Heart left ventricle (tissue), 16 donors: ENCODE measurements around the gene KIAA1958. TPM values are rescaled to one million over a fixed set of nuclear protein-coding genes. Genes with fewer than 3 reads are reported as not detected.

ENCODE experiments used
- ATAC-seq, 4 donors: fragments of 200-7000 bp; cut with Tn5 transposase; one replicate each; pipeline ENCODE4 v1.9.1; 2020 to 2022; ENCODE audit warnings: moderate library complexity in 4 of 4, mild to moderate bottlenecking in 3 of 4, moderate number of reproducible peaks in 1 of 4
- DNase-seq, 5 donors: peaks; one replicate each; pipeline ENCODE4 v3.0.0-alpha.2; 2020
- H3K27ac ChIP-seq, 12 donors: fragments of 200-600 bp; sonication (generic) in 4 of 12; one replicate each; pipeline versions ENCODE4 v1.5.0 to v1.8.0; 2016 to 2022; ENCODE audit warnings: mild to moderate bottlenecking in 2 of 12
- H3K27me3 ChIP-seq, 9 donors: fragments of 200-600 bp; sonication (generic) in 2 of 9; one replicate each; pipeline versions ENCODE4 v1.5.1 to v1.8.0; 2016 to 2022; ENCODE audit warnings: mild to moderate bottlenecking in 3 of 9
- H3K36me3 ChIP-seq, 9 donors: fragments of 200-600 bp; sonication (generic) in 2 of 9; one replicate each; pipeline versions ENCODE4 v1.5.0 to v1.8.0; 2018 to 2022; ENCODE audit warnings: mild to moderate bottlenecking in 2 of 9
- H3K4me1 ChIP-seq, 12 donors: fragments of 200-600 bp; sonication (generic) in 4 of 12; one replicate each; pipeline versions ENCODE4 v1.5.0 to v1.8.0; 2016 to 2022; ENCODE audit warnings: mild to moderate bottlenecking in 3 of 12
- H3K4me3 ChIP-seq, 12 donors: fragments of 200-600 bp; sonication (generic) in 4 of 12; one replicate each; pipeline versions ENCODE4 v1.5.0 to v1.8.0; 2017 to 2022; ENCODE audit warnings: mild to moderate bottlenecking in 9 of 12, moderate library complexity in 4 of 12
- H3K9me3 ChIP-seq, 12 donors: fragments of 200-600 bp; sonication (generic) in 4 of 12; one replicate each; pipeline versions ENCODE4 v1.5.0 to v1.8.0; 2016 to 2022; ENCODE audit warnings: mild to moderate bottlenecking in 1 of 12
- POLR2A ChIP-seq, 2 donors: fragments of 450-650 bp; IDR thresholded peaks; one replicate each; pipeline ENCODE4 v1.6.1; 2017; ENCODE audit warnings: antibody characterized with exemption in 2 of 2, mild to moderate bottlenecking in 2 of 2, moderate library complexity in 2 of 2
- WGBS, 4 donors: extraction: QIAGEN DNeasy Blood & Tissue Kit in 2 of 4; methylation state at CpG; one replicate each; pipeline versions ENCODE4 v1.1.5 to v1.1.7; 2013 to 2018; 5-methylcytosine and 5-hydroxymethylcytosine counted together
- intact Hi-C, 10 donors: fragments of 100-400 bp; cut with DNase I; formaldehyde crosslinking; loops; one replicate each; pipeline versions ENCODE4 v1.11.1 to v1.14.2; 2022
- long read RNA-seq, 3 donors: library from polyadenylated mRNA; unstranded; transcript quantifications; one replicate each; pipeline ENCODE4 v2.0.0, GENCODE V29; 2020 to 2021
- polyA plus RNA-seq, 2 donors: library from polyadenylated mRNA; stranded (reverse); fragments of 200-250 nt; gene quantifications; one replicate each; pipeline ENCODE4 v1.2.3, GENCODE V29; 2013
- total RNA-seq, 9 donors: library from RNA; depleted of rRNA in 2 of 9; stranded (reverse); fragments of >200 nt in 2 of 9; fragmentation: NEBNext Ultra II Directional in 3 of 9; extraction: Animal tissue kit (Norgen Biotek cat#: 25700) in 3 of 9; gene quantifications; one replicate each; pipeline versions ENCODE4 v1.1.0 to v1.2.4, GENCODE V29; 2016 to 2023
- TF ChIP-seq, protein P1 (sequence below), 12 donors: fragments of 200-600 bp; sonication (generic) in 4 of 12; IDR thresholded peaks; one replicate each; pipeline versions ENCODE4 v1.5.0 to v1.8.0; 2018 to 2022; ENCODE audit warnings: antibody characterized with exemption in 12 of 12, mild to moderate bottlenecking in 5 of 12
- donor health status: ischemic (EF 13 %, LVEDD 7.1; RV severe dilation, severe dysfunction).
- donor health status: healthy with polysubstance abuse.
- donor health status: DM: no; HTN: yes; CAD: no.
- donor health status: DM: no; HTN: no; CAD: no.
- donor health status: ischemic (EF 25% LVEDD 6.9; RV normal size, moderate dysfunction).
- donor health status: ischemic (EF 25% LVEDD 5.7; RV mildly dilated, moderate dysfunction).
- donor health status: healthy.
- donor health status: DM: yes; HTN: yes; CAD: no.
- donor health status: ischemic (EF 35%, LVEDD 5.7; RV mildly dilated, moderate dysfunction).
- donor health status: nonischemic (EF 11% LVEDD 7.7; RV severe dilation, severe dysfunction).
- donor health status: DM: yes; HTN: yes; CAD: no.
- donor health status: PGD.
- donor health status: ischemic (EF 29% LVEDD 5.4; RV normal size, mild dysfunction).
- donor health status: nonischemic (EF 23%, LVEDD 6.1; RV moderate dilation, normal function).

Gene KIAA1958, protein sequence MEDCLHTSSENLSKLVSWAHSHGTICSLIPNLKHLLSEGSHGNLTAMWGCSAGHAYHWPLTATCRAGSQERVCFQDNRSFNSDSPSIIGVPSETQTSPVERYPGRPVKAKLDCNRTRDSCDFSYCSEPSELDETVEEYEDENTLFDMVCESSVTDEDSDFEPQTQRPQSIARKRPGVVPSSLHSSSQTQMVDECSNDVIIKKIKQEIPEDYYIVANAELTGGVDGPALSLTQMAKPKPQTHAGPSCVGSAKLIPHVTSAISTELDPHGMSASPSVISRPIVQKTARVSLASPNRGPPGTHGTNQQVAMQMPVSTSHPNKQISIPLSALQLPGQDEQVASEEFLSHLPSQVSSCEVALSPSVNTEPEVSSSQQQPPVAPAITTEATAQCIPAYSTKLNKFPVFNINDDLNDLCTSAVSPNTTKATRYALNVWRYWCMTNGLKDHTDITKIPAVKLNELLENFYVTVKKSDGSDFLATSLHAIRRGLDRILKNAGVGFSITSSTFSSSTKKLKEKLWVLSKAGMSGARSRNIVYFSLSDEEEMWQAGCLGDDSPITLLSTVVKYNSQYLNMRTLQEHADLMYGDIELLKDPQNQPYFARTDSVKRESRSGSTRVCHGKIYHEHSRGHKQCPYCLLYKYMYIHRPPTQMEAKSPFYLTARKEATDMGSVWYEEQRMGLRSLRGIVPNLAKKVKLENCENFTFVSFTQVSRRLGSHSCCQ
- total RNA-seq (1 to 10 TPM; 3.1 to 8.5 (median 6.0) TPM), polyA plus RNA-seq (1 to 10 TPM in 1 of 2 donors, under 1 TPM in 1; 0.99 to 2.6 TPM)
- long read RNA-seq, donor 1, partial matches to known transcripts, result 0 of 6 reads
- long read RNA-seq, donor 1, other reads (novel, unspliced or antisense), result 4 of 6 reads
- long read RNA-seq, donor 2, partial matches to known transcripts, result 3 of 10 reads
- long read RNA-seq, donor 2, other reads (novel, unspliced or antisense), result 7 of 10 reads
- long read RNA-seq, donor 3, partial matches to known transcripts, result 1 of 2 reads
- long read RNA-seq, donor 3, other reads (novel, unspliced or antisense), result 1 of 2 reads

DNA sequence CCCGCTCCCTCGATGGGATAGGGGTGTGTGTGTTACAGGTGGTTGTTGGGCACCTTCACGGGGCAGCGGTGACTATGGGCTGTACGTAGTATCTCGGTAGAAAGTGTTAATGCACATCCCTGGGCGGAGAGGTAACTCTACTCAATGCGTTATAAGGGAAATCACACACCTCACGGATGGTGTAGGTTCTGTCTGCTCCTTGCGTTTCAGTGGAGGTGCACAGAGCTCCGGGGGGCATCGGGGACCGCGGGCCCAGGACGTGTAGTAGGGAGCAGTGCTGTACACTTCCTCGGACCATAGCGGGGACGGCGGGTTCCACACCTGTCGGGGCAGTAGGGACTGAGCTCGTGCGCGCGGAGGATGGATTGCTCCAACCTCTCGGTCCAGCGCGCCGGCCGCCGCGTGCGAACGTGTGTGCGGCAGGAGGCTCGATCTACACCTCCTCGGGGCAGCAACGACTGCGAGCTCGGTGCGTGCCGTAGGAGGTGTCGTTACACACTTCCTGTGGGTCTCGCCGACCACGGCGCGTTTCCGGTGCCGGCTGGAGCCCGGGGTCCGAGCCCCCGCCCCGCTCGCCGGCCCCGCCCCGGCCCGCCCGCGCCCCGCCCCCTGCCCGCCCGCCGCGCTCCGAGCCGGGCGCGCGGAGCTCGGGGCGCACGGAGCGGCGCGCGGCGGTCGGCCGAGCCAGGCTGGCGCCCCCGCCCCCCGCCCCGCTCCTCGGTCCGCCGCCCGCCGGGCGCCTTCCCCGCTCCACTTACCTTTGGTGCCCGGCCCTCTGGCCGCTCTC lies at the start of gene KIAA1958:
TSS of gene KIAA1958 (plus strand) at position 607 of the 787 bp plus-strand sequence. CDS start 87,254 bp downstream, outside the sequence.
- intact Hi-C loops, result loop anchor here in 3 of 10 donors (5.0 to 10.0 kb wide), 2 partner anchors 156 to 218 kb away; no protein-coding TSS in a partner anchor
- peak within 1 kb of the TSS; percentile 29 to 87 (median 70) for H3K27ac ChIP-seq
- H3K36me3 ChIP-seq, result no peaks in the 10 kb centered on the region
- no peaks in the 10 kb centered on the region for H3K9me3 ChIP-seq
- 2 to 12% (median 2%) methylated on average over 16 to 93 of the region's 93 CpGs for WGBS, 4 donors
- H3K4me1 ChIP-seq, result peaks cover 0 to 23% (median 8%) of the 10 kb centered on the region in 12 donors
- no peaks in the 10 kb centered on the region for H3K27me3 ChIP-seq
- peak in 1 of 2 donors; percentile 36 for TF ChIP-seq POLR2A (IDR thresholded peaks at IDR 0.05)
- TF ChIP-seq, protein P1, sequence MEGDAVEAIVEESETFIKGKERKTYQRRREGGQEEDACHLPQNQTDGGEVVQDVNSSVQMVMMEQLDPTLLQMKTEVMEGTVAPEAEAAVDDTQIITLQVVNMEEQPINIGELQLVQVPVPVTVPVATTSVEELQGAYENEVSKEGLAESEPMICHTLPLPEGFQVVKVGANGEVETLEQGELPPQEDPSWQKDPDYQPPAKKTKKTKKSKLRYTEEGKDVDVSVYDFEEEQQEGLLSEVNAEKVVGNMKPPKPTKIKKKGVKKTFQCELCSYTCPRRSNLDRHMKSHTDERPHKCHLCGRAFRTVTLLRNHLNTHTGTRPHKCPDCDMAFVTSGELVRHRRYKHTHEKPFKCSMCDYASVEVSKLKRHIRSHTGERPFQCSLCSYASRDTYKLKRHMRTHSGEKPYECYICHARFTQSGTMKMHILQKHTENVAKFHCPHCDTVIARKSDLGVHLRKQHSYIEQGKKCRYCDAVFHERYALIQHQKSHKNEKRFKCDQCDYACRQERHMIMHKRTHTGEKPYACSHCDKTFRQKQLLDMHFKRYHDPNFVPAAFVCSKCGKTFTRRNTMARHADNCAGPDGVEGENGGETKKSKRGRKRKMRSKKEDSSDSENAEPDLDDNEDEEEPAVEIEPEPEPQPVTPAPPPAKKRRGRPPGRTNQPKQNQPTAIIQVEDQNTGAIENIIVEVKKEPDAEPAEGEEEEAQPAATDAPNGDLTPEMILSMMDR (IDR thresholded peaks at IDR 0.05), result no peak
- DNase-seq (peak; percentile 72 to 91 (median 89)), ATAC-seq (peak; percentile 77 to 94 (median 93))
- H3K4me3 ChIP-seq, result peak within 1 kb of the TSS; percentile 53 to 96 (median 84)

DNA sequence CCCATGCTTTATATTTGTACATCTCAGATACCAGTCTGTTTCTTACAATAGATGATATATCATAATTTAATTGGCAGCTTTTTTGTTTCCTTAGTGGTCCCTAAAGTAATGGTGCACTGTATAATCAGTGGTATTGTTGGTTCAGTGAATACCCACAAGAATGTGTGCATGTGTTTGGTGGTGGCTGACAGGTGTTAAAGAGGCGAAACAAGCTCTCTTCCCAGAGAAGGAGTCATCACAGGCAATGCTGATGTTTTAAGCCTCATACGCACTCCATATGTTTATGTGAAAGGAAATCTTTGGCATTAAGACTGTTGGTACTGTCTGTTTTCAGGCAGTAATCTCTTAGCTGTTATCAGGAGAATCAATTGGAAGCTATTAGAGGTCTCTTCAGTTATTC lies 49.2 kb upstream of the KIAA1958 start:
- intact Hi-C loops, result no loop called here
- DNase-seq (no peak), ATAC-seq (no peak)
- Histone ChIP-seq H3K27me3 (no peaks in the 10 kb centered on the region), H3K9me3 (no peaks in the 10 kb centered on the region), H3K36me3 (peaks cover 0 to 72% (median 46%) of the 10 kb centered on the region in 9 donors), H3K4me1 (no peaks in the 10 kb centered on the region), H3K27ac (no peak overlapping the region), H3K4me3 (no peak overlapping the region)
- TF ChIP-seq, protein P1 (IDR thresholded peaks at IDR 0.05), result no peak
- TF ChIP-seq POLR2A (IDR thresholded peaks at IDR 0.05), result no peak
- 94 to 100% (median 97%) methylated on average over 2 of the region's 2 CpGs for WGBS, 4 donors

DNA sequence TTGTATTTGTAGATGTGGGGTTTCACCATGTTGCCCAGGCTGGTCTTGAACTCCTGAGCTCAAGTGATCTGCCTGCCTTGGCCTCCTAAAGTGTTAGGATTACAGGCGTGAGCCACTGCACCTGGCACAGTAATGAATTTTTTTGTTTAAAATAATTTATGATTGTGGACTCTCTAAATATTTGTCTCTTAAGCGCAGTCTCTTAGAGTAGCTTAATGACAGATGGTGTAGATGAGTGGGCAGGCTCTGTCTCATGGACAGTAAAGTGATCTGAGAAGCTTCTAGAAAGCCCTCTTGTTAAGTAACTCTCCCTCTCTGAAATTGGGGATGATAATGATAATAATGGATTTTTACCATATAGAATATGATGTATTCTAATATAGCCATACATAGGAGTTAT lies 47.5 kb upstream of the KIAA1958 start:
- Histone ChIP-seq H3K4me1 (no peaks in the 10 kb centered on the region), H3K27me3 (no peaks in the 10 kb centered on the region), H3K9me3 (no peaks in the 10 kb centered on the region), H3K4me3 (no peak overlapping the region), H3K27ac (no peak overlapping the region), H3K36me3 (peaks cover 0 to 88% (median 48%) of the 10 kb centered on the region in 9 donors)
- TF ChIP-seq, protein P1 (IDR thresholded peaks at IDR 0.05), result no peak
- no peak for TF ChIP-seq POLR2A (IDR thresholded peaks at IDR 0.05)
- DNase-seq (no peak), ATAC-seq (no peak)
- 96 to 98% (median 96%) methylated on average over 2 of the region's 2 CpGs for WGBS, 4 donors
- intact Hi-C loops, result no loop called here
